Hindlimb muscle (tissue), 1 donor: Measurements from ENCODE around the gene PLEK. TPM values are rescaled to one million over a fixed set of nuclear protein-coding genes. Genes with fewer than 3 reads are reported as not detected.
"Not testable (repeated sequence)": the region's sequence is repeated elsewhere in the genome, so short reads cannot be mapped to it uniquely, and the experiment has no call there.

Experiments
- DNase-seq: peaks from one replicate; pipeline ENCODE4 v3.0.0-alpha.2; 2013
- polyA plus RNA-seq: library from polyadenylated mRNA; unstranded; fragments of 120-200 nt; gene quantifications from one replicate; pipeline ENCODE4 v1.2.1, GENCODE V29; 2013; ENCODE audit not compliant: insufficient read length

PLEK gene
- polyA plus RNA-seq: 6.0 TPM

- DNase-seq: peak; percentile 26
These were observed at the start of gene PLEK for GRCh38 chr2:68365087-68365486. Gene PLEK (plus strand): TSS chr2:68365282. CDS start chr2:68365352, 70 bp downstream.

- no peak for DNase-seq
These were observed 49.0 kb upstream of the PLEK start for GRCh38 chr2:68316111-68316510.

GRCh38 chr2:68317971-68318913 lies 46.8 kb upstream of the PLEK start:
- peak; percentile 31 for DNase-seq

- DNase-seq: peak; percentile 47
These were observed 46.1 kb upstream of the PLEK start for GRCh38 chr2:68318914-68319397.

GRCh38 chr2:68319398-68320117 lies 45.5 kb upstream of the PLEK start, which contains the start of gene CNRIP1:
Gene CNRIP1 (minus strand): TSS chr2:68319949. CDS start chr2:68319400, 549 bp downstream.
- peak; percentile 88 for DNase-seq

- DNase-seq: no peak
These were observed 44.9 kb upstream of the PLEK start for GRCh38 chr2:68320118-68320641.

GRCh38 chr2:68325056-68325455 lies 40.0 kb upstream of the PLEK start:
- DNase-seq: no peak

GRCh38 chr2:68328901-68329300 lies 36.2 kb upstream of the PLEK start:
- DNase-seq: no peak

GRCh38 chr2:68330691-68331090 lies 34.4 kb upstream of the PLEK start:
- peak; percentile 9 for DNase-seq

- DNase-seq: no peak
These were observed 32.1 kb upstream of the PLEK start for GRCh38 chr2:68333009-68333408.

GRCh38 chr2:68333931-68334330 lies 31.2 kb upstream of the PLEK start:
- DNase-seq: no peak

GRCh38 chr2:68336192-68336591 lies 28.9 kb upstream of the PLEK start:
- no peak for DNase-seq

GRCh38 chr2:68340226-68341061 lies 24.6 kb upstream of the PLEK start:
- no peak for DNase-seq

GRCh38 chr2:68341062-68341329 lies 24.1 kb upstream of the PLEK start:
- DNase-seq: no peak

- DNase-seq: no peak
These were observed 23.5 kb upstream of the PLEK start for GRCh38 chr2:68341583-68341982.

GRCh38 chr2:68342470-68342869 lies 22.6 kb upstream of the PLEK start:
- DNase-seq: no peak

- no peak for DNase-seq
These were observed 21.1 kb upstream of the PLEK start for GRCh38 chr2:68344031-68344430.

- DNase-seq: no peak
These were observed 19.8 kb upstream of the PLEK start for GRCh38 chr2:68345129-68345875.

GRCh38 chr2:68349091-68349490 lies 16.0 kb upstream of the PLEK start:
- not testable (repeated sequence) for DNase-seq

- DNase-seq: no peak
These were observed 13.1 kb upstream of the PLEK start for GRCh38 chr2:68351997-68352396.

GRCh38 chr2:68352651-68353391 lies 12.3 kb upstream of the PLEK start:
- no peak for DNase-seq
